Ectodermal cell (in vitro differentiated cells): ENCODE results near the gene STK16.

Experiments
- H3K27ac ChIP-seq: 2 replicates; pipeline ENCODE4 v1.7.0; 2013; ENCODE audit warnings: mild to moderate bottlenecking, low read depth, low read length; ENCODE audit not compliant: insufficient read depth, poor library complexity, severe bottlenecking
- H3K27me3 ChIP-seq: 2 replicates; pipeline ENCODE4 v1.7.0; 2013; ENCODE audit warnings: mild to moderate bottlenecking, low read length; ENCODE audit not compliant: insufficient read depth, control insufficient read depth, poor library complexity, severe bottlenecking
- H3K36me3 ChIP-seq: one replicate; pipeline ENCODE4 v1.7.0; 2013; ENCODE audit warnings: low read length; ENCODE audit not compliant: control insufficient read depth, insufficient read depth
- H3K4me1 ChIP-seq: one replicate; pipeline ENCODE4 v1.7.0; 2013; ENCODE audit warnings: low read length; ENCODE audit not compliant: control insufficient read depth, insufficient read depth
- H3K4me3 ChIP-seq: 2 replicates; pipeline ENCODE4 v1.7.0; 2013; ENCODE audit warnings: low read depth, low read length, control low read depth; ENCODE audit not compliant: insufficient read depth
- H3K9me3 ChIP-seq: 2 replicates; pipeline ENCODE4 v1.7.0; 2013; ENCODE audit warnings: mild to moderate bottlenecking, low read length, moderate library complexity; ENCODE audit not compliant: control insufficient read depth
- WGBS, 2 experiments: methylation state at CpG; one replicate each; pipeline ENCODE4 v1.1.7; 2013; ENCODE audit warnings: missing lambda C conversion rate in 2 of 2; 5-methylcytosine and 5-hydroxymethylcytosine counted together

STK16 gene

DNA sequence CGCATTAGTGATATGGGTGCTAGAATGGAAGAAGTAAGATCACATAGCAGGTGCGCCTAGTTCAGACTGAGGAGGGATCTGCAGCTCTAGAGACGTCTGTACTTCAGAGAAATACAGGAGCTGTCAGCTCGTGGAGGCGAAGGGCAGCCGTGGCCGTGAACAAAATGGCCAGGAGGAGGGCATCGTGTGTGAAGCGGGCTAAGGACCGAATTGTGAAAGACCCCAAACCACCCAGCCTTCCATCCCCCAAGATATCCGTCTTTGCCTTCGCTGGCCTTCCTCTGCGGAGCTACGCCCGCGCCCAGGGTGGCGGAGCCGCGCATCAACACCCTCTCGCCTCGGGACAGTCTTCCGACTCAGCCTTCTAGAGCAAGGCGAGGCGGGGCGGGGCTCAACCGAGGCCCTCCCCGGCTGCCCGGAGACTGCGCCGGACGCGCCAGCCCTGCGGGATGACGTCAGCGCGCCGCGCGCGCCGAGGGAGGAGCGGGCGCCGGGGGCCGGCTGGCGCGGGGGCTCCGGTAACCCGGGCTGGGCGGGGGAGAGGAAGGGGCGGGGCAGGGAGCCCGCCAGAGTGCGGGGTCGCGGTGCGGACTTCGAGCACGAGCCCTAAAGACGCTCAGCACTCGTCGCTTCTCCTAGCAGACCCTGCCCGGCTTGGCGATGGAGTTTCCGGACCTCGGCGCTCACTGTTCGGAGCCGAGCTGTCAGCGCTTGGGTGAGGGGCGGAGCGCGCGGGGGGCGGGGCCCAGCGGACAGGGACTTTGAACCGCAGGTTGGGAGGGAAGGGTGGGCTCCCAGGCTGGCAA is 38.7 kb upstream of the STK16 start, which contains the start of gene ZFAND2B:
ZFAND2B (plus strand) TSS at position 455 of the 806 bp plus-strand sequence; CDS start at position 661, 206 bp downstream.
- Histone ChIP-seq H3K27me3 (no peaks in the 10 kb centered on the region), H3K4me1 (no peaks in the 10 kb centered on the region), H3K4me3 (peak within 1 kb of the TSS; percentile 67), H3K36me3 (peaks cover 4% of the 10 kb centered on the region), H3K27ac (peak within 1 kb of the TSS; percentile 87), H3K9me3 (no peaks in the 10 kb centered on the region)
- 1% methylated on average over 76 of the region's 76 CpGs for WGBS, 2 experiments

DNA sequence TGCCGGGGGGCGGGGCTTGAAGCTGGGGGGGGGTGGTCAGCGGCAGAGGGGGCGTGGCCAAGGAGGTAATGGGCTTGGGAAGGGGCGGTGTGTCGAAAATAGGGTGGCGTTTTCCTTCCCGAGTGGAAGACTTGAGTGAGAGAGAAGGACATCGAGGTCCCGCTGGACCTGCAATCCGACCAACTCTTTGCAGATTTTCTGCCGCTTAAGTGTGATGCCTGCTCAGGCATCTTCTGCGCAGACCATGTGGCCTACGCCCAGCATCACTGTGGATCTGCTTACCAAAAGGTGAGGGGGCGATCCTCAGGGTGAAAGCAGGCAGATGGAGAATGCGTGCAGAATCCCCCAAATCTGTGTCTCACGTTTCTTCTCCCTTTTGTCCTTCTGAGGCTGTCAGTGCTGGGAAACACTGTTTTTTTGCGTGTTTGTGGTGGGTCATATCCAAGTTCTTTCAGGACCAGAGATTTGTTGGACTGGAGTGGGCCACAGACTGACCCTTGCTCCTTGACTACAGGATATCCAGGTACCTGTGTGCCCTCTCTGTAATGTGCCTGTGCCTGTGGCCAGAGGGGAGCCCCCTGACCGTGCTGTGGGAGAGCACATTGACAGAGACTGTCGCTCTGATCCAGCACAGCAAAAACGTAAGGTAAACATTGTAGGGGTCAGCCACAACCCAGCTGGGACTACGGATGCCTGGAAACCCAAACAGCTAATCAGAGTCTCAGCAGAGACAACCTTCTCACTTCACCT is 38.0 kb upstream of the STK16 start:
- Histone ChIP-seq H3K9me3 (no peaks in the 10 kb centered on the region), H3K4me3 (peak overlapping the region; percentile 67), H3K27ac (no peak overlapping the region), H3K36me3 (peaks cover 4% of the 10 kb centered on the region), H3K4me1 (no peaks in the 10 kb centered on the region), H3K27me3 (no peaks in the 10 kb centered on the region)
- WGBS, 2 experiments: 30% methylated on average over 22 of the region's 22 CpGs

DNA sequence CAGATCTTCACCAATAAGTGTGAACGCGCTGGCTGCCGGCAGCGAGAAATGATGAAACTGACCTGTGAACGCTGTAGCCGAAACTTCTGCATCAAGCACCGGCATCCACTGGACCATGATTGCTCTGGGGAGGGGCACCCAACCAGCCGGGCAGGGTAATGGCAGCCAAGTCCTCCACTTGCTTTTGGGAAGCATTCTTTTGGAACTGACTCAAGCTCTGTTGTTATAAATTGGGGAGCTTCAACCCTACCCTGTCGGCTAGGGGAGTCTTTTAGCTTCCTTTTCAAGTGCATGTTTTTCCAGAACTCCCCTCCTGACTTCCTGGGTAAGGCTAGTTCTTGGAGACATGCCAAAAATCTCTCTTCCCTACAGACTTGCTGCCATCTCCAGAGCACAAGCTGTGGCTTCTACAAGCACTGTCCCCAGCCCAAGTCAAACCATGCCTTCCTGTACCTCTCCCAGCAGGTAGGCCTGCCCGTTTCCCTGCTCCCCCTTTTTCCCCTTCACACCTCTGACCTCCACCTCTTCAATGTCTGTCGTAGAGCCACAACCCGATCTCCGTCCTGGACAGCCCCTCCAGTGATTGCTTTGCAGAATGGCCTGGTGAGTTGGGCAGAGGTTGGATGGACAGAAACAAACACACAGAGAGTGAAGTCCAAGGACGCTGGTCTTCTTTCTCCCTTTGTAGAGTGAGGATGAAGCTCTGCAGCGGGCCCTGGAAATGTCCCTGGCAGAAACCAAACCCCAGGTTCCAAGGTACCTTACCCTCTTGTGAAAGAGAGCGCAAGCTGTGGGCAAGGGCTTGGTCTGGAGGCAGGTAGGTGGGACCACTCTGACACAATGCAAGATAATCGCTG is 37.2 kb upstream of the STK16 start:
- Histone ChIP-seq H3K27me3 (no peaks in the 10 kb centered on the region), H3K27ac (no peak overlapping the region), H3K9me3 (no peaks in the 10 kb centered on the region), H3K4me3 (peak overlapping the region; percentile 67), H3K4me1 (no peaks in the 10 kb centered on the region), H3K36me3 (peaks cover 4% of the 10 kb centered on the region)
- 93 to 94% methylated on average over 17 of the region's 17 CpGs for WGBS, 2 experiments

DNA sequence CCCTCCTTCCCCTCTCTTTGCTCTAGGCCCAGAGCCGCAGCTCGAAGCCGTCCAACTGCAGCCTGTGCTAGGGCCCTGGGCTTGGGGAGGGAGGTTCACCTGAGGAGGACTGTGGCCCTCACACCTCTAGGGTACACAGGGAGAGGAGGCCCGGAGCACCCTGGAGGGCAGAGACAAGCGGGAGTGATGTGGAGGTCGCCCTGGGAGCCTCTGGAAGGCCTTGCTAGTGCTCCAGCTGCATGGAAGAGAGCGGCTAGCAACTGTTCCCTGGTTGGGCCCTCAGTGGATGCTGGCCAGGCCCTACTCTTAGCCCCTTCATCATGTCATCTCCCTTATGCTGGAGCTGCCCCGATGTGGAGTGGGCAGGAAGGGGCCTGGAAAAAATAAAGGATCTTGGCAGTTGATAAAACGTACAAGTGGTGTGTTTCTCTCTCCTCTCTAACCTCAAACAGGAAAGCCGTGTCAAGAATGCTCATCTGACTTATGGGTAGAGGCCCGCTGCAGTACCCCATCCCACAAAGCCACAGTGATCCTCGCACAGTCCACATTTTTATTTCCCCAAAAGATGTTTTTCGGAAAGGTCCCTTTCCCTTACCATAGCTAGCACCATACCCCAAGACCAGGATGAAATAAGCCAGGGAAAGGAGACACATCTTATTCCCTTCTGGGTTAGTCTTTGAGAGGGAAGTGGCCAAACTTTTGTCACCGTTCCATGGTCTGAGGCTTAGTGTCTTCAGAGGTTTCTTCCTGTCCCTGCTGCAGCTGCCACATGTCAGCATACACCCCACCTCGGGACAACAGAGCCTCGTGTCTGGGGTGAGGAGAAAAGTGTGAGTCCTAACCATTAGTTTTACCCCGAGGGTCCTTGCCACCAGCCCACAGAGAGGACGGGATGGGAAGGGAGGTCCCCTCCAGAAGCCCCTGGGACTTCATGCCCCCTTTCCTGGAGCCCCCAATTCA is 35.8 kb upstream of the STK16 start:
- no peaks in the 10 kb centered on the region for H3K27me3 ChIP-seq
- H3K4me3 ChIP-seq: no peak overlapping the region
- 91 to 95% methylated on average over 18 of the region's 18 CpGs for WGBS, 2 experiments
- H3K9me3 ChIP-seq: no peaks in the 10 kb centered on the region
- H3K4me1 ChIP-seq: no peaks in the 10 kb centered on the region
- H3K36me3 ChIP-seq: peaks cover 4% of the 10 kb centered on the region
- H3K27ac ChIP-seq: no peak overlapping the region

DNA sequence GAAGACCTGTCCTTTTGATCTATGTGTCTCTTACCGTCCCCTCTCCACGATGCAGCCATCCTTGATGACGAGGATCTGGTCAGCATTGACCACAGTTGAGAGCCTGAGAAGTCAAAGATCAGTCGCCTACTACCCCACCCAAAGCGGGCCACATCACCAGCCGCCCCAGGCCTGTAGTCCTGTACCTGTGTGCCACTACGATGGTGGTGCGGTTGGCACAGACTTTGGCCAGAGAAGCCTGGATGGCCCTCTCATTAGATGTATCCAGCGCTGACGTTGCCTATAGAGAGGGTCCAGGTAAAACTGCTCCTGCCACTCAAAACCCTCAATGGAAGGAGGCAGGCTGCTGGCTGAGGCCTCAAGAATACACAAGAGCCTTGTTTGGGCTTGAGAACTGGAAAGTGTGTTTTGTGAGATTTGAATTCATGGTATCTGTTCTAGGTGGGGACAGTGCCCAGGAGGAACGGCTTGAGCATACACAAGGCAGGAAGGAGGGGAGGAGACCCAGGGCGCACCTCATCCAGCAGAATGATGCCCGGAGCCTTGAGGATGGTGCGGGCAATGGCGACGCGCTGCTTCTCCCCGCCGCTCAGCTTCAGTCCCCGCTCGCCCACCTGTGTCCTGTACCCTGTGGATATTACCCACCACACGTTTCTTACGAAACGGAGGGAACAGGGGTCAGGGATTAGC is 34.9 kb upstream of the STK16 start:
- H3K36me3 ChIP-seq: peaks cover 4% of the 10 kb centered on the region
- H3K9me3 ChIP-seq: no peaks in the 10 kb centered on the region
- no peaks in the 10 kb centered on the region for H3K4me1 ChIP-seq
- 94 to 95% methylated on average over 24 of the region's 24 CpGs for WGBS, 2 experiments
- H3K4me3 ChIP-seq: no peak overlapping the region
- no peak overlapping the region for H3K27ac ChIP-seq
- no peaks in the 10 kb centered on the region for H3K27me3 ChIP-seq

DNA sequence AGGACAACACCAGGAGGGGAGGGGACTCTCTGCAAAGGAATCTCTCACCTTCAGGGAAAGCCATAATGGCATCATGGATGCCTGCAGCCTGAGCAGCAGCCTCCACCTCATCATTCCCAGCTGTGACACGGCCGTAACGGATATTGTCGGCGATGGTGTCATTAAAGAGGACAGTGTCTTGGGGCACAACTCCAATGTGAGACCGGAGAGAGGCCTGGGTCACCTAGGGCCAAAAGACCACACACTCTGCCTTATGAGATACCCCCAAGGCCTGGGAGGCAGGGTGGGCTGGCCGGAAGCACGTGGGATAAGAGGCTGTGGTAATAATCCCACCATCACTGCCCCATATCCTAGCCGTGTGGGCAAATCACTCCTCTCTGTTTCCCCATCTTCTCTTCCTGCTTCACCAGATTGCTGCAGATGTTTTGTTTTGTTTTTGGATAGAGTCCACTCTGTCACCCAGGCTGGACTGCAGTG is 34.4 kb upstream of the STK16 start:
- H3K9me3 ChIP-seq: no peaks in the 10 kb centered on the region
- H3K27me3 ChIP-seq: no peaks in the 10 kb centered on the region
- whole genome bisulfite sequencing, 2 experiments: 95 to 96% methylated on average over 9 of the region's 9 CpGs
- peaks cover 4% of the 10 kb centered on the region for H3K36me3 ChIP-seq
- no peaks in the 10 kb centered on the region for H3K4me1 ChIP-seq
- no peak overlapping the region for H3K27ac ChIP-seq
- no peak overlapping the region for H3K4me3 ChIP-seq

DNA sequence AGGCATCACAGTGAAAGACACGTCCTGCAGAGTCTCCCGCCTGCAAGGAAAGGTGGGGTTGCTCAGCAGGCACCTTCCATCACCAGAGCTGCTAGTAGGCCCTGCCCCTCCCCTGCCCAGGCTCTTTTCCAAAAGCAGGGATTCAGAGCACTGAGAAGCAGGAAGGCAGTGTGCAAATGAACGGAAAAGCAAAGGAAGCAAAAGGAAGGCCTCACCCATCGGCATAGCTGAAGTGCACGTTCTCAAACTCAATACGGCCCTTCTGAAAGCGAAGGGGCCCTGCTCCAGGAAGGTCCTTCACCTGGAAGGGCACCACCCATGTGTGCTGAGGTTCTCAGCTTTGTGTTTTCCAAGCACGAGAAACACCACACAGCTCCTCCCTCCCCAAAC is 32.3 kb upstream of the STK16 start:
- H3K9me3 ChIP-seq: no peaks in the 10 kb centered on the region
- WGBS, 2 experiments: 92 to 97% methylated on average over 8 of the region's 8 CpGs
- H3K36me3 ChIP-seq: peaks cover 4% of the 10 kb centered on the region

DNA sequence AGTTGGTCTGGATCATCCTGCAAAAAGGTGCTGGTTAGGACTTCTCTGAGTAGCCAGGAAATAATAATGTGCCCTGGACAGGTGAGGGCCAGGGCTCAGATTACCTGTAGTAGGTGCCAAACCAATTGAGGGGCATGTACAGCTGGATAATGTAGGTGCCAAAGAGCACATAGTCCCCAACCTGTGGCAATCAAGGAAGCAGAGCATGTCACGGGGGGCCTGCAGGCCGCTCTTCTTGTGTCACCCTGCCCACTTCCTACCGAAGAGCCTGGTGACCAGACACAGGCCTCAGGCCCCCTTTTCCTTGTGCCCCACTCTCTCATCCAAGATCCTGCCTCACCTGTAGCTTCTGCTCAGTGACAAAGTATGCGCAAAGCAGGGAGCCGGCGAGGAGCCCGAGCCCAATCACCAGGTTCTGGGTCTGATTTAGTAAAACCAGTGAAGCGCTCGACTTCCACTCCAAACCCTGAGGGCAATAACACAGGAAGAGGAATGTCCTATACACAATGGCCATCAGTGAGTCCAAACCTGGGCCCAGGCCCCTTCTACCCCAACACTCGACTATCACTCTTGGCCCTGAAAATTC is 31.7 kb upstream of the STK16 start:
- no peaks in the 10 kb centered on the region for H3K9me3 ChIP-seq
- H3K27me3 ChIP-seq: no peaks in the 10 kb centered on the region
- no peak overlapping the region for H3K4me3 ChIP-seq
- H3K27ac ChIP-seq: no peak overlapping the region
- no peaks in the 10 kb centered on the region for H3K4me1 ChIP-seq
- 94 to 96% methylated on average over 10 of the region's 10 CpGs for WGBS, 2 experiments
- H3K36me3 ChIP-seq: peaks cover 1% of the 10 kb centered on the region

More for the DNA sequence above, 32.3 kb upstream of the STK16 start:
- Histone ChIP-seq H3K27ac (no peak overlapping the region), H3K4me3 (no peak overlapping the region), H3K4me1 (no peaks in the 10 kb centered on the region), H3K27me3 (no peaks in the 10 kb centered on the region)
